PFSK-1 (cell line): ENCODE data around the gene OR52K2.

ENCODE experiments used
- FOXP2 ChIP-seq: optimal IDR thresholded peaks from 2 replicates; pipeline ENCODE3; 2011; ENCODE audit warnings: borderline replicate concordance, control low read depth, inconsistent platforms; ENCODE audit not compliant: insufficient read depth; ENCODE audit errors: extremely low read length, extremely low read depth
- POLR2AphosphoS5 ChIP-seq: IDR thresholded peaks from 2 replicates; pipeline ENCODE4 v1.6.1; 2012; ENCODE audit warnings: low read depth, mild to moderate bottlenecking, control low read depth, low read length, moderate library complexity
- REST ChIP-seq, 2 experiments: IDR thresholded peaks; 2 replicates each; pipeline versions ENCODE4 v1.6.1 to v1.8.0; 2011 to 2012; ENCODE audit warnings: low read depth in 2 of 2, low read length in 2 of 2, control low read depth in 1 of 2, inconsistent platforms in 1 of 2, mild to moderate bottlenecking in 1 of 2, moderate library complexity in 1 of 2; ENCODE audit not compliant: insufficient read depth in 1 of 2
- SIN3A ChIP-seq: IDR thresholded peaks from 2 replicates; pipeline ENCODE4 v1.6.1; 2012; ENCODE audit warnings: mild to moderate bottlenecking, low read length, moderate library complexity, borderline replicate concordance; ENCODE audit not compliant: insufficient read depth
- TAF1 ChIP-seq: IDR thresholded peaks from 2 replicates; pipeline ENCODE4 v1.6.1; 2012; ENCODE audit warnings: low read length, control low read depth, borderline replicate concordance; ENCODE audit not compliant: insufficient read depth

Gene OR52K2

GRCh38 chr11:4495487-4495886, 46.4 kb downstream of the OR52K2 start:
- TF ChIP-seq FOXP2 (no peak), REST (IDR thresholded peaks at IDR 0.05; ENCODE audit: insufficient read depth in 1 of 2, low read depth in 2 of 2, low read length in 2 of 2) (no peak), TAF1 (no peak), POLR2AphosphoS5 (no peak), SIN3A (no peak)

- TF ChIP-seq SIN3A: no peak
- no peak for TF ChIP-seq TAF1
- TF ChIP-seq POLR2AphosphoS5: no peak
- no peak for TF ChIP-seq FOXP2
- no peak for TF ChIP-seq REST (IDR thresholded peaks at IDR 0.05; ENCODE audit: insufficient read depth in 1 of 2, low read depth in 2 of 2, low read length in 2 of 2)
Measured at GRCh38 chr11:4495986-4496385, 46.9 kb downstream of the OR52K2 start.

GRCh38 chr11:4496557-4497248, 47.6 kb downstream of the OR52K2 start:
- TF ChIP-seq TAF1 (no peak), SIN3A (no peak), REST (IDR thresholded peaks at IDR 0.05; ENCODE audit: insufficient read depth in 1 of 2, low read depth in 2 of 2, low read length in 2 of 2) (no peak), POLR2AphosphoS5 (no peak), FOXP2 (no peak)
